ENCODE measurements around the gene AP3B1.

- no peak for TF ChIP-seq POLR2AphosphoS5 (IDR thresholded peaks at IDR 0.05)
- TF ChIP-seq POLR2A (IDR thresholded peaks at IDR 0.05) = no peak
- TF ChIP-seq CTCF (IDR thresholded peaks at IDR 0.05) = no peak
- no peak for TF ChIP-seq EP300 (IDR thresholded peaks at IDR 0.05)
Observed at GRCh38 chr5:78116167-78116566, 178.3 kb downstream of the AP3B1 start.
